HG02588 (cell line): ENCODE results near the gene GLB1L2.

ENCODE experiments used
- ATAC-seq: cut with Tn5 transposase; IDR thresholded peaks from one replicate; pipeline ENCODE4 v1.9.1; 2021; ENCODE audit warnings: mild to moderate bottlenecking, moderate library complexity; ENCODE audit not compliant: unreplicated experiment

The GLB1L2 gene

GRCh38 chr11:134383576-134384221 lies 51.9 kb downstream of the GLB1L2 start:
- no peak for ATAC-seq

GRCh38 chr11:134384406-134384805 lies 52.6 kb downstream of the GLB1L2 start:
- ATAC-seq: no peak

GRCh38 chr11:134385171-134385570 lies 53.4 kb downstream of the GLB1L2 start:
- ATAC-seq: no peak

GRCh38 chr11:134385774-134386565 lies 54.2 kb downstream of the GLB1L2 start:
- ATAC-seq: no peak

GRCh38 chr11:134386945-134387344 lies 55.2 kb downstream of the GLB1L2 start:
- no peak for ATAC-seq

GRCh38 chr11:134387501-134387900 lies 55.7 kb downstream of the GLB1L2 start:
- no peak for ATAC-seq

GRCh38 chr11:134388590-134388989 lies 56.8 kb downstream of the GLB1L2 start:
- no peak for ATAC-seq

- ATAC-seq: no peak
Measured at GRCh38 chr11:134389464-134390180, 57.8 kb downstream of the GLB1L2 start.

GRCh38 chr11:134390706-134391569 lies 59.1 kb downstream of the GLB1L2 start:
- ATAC-seq: no peak

- no peak for ATAC-seq
Measured at GRCh38 chr11:134391656-134392055, 59.9 kb downstream of the GLB1L2 start.

- ATAC-seq: no peak
Measured at GRCh38 chr11:134392953-134393615, 61.3 kb downstream of the GLB1L2 start.

- ATAC-seq: no peak
Measured at GRCh38 chr11:134393638-134394037, 61.9 kb downstream of the GLB1L2 start.

GRCh38 chr11:134394311-134394710 lies 62.5 kb downstream of the GLB1L2 start:
- no peak for ATAC-seq

- ATAC-seq: no peak
Measured at GRCh38 chr11:134395002-134395401, 63.2 kb downstream of the GLB1L2 start.

- ATAC-seq: no peak
Measured at GRCh38 chr11:134397304-134398078, 65.7 kb downstream of the GLB1L2 start.

GRCh38 chr11:134398079-134398444 lies 66.3 kb downstream of the GLB1L2 start:
- ATAC-seq: no peak

GRCh38 chr11:134398644-134399292 lies 67.0 kb downstream of the GLB1L2 start:
- ATAC-seq: no peak

GRCh38 chr11:134399293-134399654 lies 67.5 kb downstream of the GLB1L2 start:
- no peak for ATAC-seq

- ATAC-seq: no peak
Measured at GRCh38 chr11:134399996-134400395, 68.2 kb downstream of the GLB1L2 start.
